ENCODE data around the gene ABCB6. TPM values are rescaled to one million over a fixed set of nuclear protein-coding genes. Genes with fewer than 3 reads are reported as not detected.

The ABCB6 gene
- total and polyA plus RNA-seq, 10 of the 15 experiments (the other 5 are each of a cell fraction or from before 2014, with no cell fraction given): 2.3 to 22.1 (median 13.8) TPM

- TF ChIP-seq, protein P1, sequence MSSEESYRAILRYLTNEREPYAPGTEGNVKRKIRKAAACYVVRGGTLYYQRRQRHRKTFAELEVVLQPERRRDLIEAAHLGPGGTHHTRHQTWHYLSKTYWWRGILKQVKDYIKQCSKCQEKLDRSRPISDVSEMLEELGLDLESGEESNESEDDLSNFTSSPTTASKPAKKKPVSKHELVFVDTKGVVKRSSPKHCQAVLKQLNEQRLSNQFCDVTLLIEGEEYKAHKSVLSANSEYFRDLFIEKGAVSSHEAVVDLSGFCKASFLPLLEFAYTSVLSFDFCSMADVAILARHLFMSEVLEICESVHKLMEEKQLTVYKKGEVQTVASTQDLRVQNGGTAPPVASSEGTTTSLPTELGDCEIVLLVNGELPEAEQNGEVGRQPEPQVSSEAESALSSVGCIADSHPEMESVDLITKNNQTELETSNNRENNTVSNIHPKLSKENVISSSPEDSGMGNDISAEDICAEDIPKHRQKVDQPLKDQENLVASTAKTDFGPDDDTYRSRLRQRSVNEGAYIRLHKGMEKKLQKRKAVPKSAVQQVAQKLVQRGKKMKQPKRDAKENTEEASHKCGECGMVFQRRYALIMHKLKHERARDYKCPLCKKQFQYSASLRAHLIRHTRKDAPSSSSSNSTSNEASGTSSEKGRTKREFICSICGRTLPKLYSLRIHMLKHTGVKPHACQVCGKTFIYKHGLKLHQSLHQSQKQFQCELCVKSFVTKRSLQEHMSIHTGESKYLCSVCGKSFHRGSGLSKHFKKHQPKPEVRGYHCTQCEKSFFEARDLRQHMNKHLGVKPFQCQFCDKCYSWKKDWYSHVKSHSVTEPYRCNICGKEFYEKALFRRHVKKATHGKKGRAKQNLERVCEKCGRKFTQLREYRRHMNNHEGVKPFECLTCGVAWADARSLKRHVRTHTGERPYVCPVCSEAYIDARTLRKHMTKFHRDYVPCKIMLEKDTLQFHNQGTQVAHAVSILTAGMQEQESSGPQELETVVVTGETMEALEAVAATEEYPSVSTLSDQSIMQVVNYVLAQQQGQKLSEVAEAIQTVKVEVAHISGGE (CRISPR knock-in tag; IDR thresholded peaks at IDR 0.05): no peak
- TF ChIP-seq KDM1A (IDR thresholded peaks at IDR 0.05; ENCODE audit: borderline replicate concordance) (no peak), WRNIP1 (IDR thresholded peaks at IDR 0.05; ENCODE audit: borderline replicate concordance, low read depth, low read length) (no peak), SMAD5 (IDR thresholded peaks at IDR 0.05; ENCODE audit: low read depth) (no peak), TCF12 (IDR thresholded peaks at IDR 0.05; ENCODE audit: low read depth, low read length) (no peak), POU2F2 (IDR thresholded peaks at IDR 0.05; ENCODE audit: borderline replicate concordance, low read depth, low read length) (peak; percentile 96; the same call in 2 of the 3 replicates), MTA3 (IDR thresholded peaks at IDR 0.05; ENCODE audit: borderline replicate concordance, low read length) (no peak), YY1 (IDR thresholded peaks at IDR 0.05; ENCODE audit: low read depth, low read length) (peak; percentile 34; the same call in 1 of the 2 replicates), JUND (IDR thresholded peaks at IDR 0.05; ENCODE audit: low read depth, low read length) (no peak), CBX3 (IDR thresholded peaks at IDR 0.05; ENCODE audit: borderline replicate concordance, low read depth) (no peak), STAT1 (conservative IDR thresholded peaks at IDR 0.05) (no peak), JUNB (IDR thresholded peaks at IDR 0.05) (no peak), BCL11A (IDR thresholded peaks at IDR 0.05; ENCODE audit: low read depth, low read length) (no peak), SREBF2 (IDR thresholded peaks at IDR 0.05; ENCODE audit: low read length) (no peak), USF2 (IDR thresholded peaks at IDR 0.05; ENCODE audit: borderline replicate concordance, low read depth, low read length) (peak; percentile 89), MEF2B (IDR thresholded peaks at IDR 0.05; ENCODE audit: partially characterized antibody, poor library complexity, severe bottlenecking) (peak; percentile 27), PAX5 (IDR thresholded peaks at IDR 0.05; ENCODE audit: borderline replicate concordance, low read depth, low read length) (no peak), RUNX3 (IDR thresholded peaks at IDR 0.05; ENCODE audit: low read length) (no peak), MXI1 (IDR thresholded peaks at IDR 0.05; ENCODE audit: low read depth, low read length) (peak; percentile 57)
- TF ChIP-seq, protein P2, sequence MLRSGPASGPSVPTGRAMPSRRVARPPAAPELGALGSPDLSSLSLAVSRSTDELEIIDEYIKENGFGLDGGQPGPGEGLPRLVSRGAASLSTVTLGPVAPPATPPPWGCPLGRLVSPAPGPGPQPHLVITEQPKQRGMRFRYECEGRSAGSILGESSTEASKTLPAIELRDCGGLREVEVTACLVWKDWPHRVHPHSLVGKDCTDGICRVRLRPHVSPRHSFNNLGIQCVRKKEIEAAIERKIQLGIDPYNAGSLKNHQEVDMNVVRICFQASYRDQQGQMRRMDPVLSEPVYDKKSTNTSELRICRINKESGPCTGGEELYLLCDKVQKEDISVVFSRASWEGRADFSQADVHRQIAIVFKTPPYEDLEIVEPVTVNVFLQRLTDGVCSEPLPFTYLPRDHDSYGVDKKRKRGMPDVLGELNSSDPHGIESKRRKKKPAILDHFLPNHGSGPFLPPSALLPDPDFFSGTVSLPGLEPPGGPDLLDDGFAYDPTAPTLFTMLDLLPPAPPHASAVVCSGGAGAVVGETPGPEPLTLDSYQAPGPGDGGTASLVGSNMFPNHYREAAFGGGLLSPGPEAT (IDR thresholded peaks at IDR 0.05; ENCODE audit: low read depth): 0 out of 2 replicates have a peak, but pooled peaks have one; percentile 31
- TF ChIP-seq, protein P3, sequence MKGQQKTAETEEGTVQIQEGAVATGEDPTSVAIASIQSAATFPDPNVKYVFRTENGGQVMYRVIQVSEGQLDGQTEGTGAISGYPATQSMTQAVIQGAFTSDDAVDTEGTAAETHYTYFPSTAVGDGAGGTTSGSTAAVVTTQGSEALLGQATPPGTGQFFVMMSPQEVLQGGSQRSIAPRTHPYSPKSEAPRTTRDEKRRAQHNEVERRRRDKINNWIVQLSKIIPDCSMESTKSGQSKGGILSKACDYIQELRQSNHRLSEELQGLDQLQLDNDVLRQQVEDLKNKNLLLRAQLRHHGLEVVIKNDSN (IDR thresholded peaks at IDR 0.05; ENCODE audit: borderline replicate concordance, extremely low read length, insufficient read depth, low read depth, low read length): peak; percentile 95
- TF ChIP-seq, protein P4, sequence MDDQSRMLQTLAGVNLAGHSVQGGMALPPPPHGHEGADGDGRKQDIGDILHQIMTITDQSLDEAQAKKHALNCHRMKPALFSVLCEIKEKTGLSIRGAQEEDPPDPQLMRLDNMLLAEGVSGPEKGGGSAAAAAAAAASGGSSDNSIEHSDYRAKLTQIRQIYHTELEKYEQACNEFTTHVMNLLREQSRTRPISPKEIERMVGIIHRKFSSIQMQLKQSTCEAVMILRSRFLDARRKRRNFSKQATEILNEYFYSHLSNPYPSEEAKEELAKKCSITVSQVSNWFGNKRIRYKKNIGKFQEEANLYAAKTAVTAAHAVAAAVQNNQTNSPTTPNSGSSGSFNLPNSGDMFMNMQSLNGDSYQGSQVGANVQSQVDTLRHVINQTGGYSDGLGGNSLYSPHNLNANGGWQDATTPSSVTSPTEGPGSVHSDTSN (IDR thresholded peaks at IDR 0.05; ENCODE audit: insufficient replicate concordance, low read depth, low read length): no peak
These were observed at the start of gene ABCB6 (continued) for GRCh38 chr2:219218732-219219701.

Measured in GM12878 (cell line).